ENCODE data around the gene IKZF4.
"Not testable (repeated sequence)": the region's sequence is repeated elsewhere in the genome, so short reads cannot be mapped to it uniquely, and the experiment has no call there.

Gene IKZF4

DNA sequence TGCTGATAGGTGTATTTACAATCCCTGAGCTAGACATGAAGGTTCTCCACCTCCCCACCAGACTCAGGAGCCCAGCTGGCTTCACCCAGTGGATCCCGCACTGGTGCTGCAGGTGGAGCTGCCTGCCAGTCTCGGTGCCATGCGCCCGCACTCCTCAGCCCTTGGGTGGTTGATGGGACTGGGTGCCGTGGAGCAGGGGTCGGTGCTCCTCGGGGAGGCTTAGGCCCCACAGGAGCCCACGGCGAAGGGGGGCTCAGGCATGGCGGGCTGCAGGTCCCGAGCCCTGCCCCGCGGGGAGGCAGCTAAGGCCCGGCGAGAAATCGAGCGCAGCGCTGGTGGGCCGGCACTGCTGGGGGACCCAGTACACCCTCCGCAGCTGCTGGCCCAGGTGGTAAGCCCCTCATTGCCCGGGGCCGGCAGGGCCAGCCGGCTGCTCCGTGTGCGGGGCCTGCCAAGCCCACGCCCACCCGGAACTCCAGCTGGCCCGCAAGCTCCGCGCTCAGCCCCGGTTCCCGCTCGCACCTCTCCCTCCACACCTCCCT, 20.8 kb upstream of the IKZF4 start:
- not testable (repeated sequence) for DNase-seq

DNA sequence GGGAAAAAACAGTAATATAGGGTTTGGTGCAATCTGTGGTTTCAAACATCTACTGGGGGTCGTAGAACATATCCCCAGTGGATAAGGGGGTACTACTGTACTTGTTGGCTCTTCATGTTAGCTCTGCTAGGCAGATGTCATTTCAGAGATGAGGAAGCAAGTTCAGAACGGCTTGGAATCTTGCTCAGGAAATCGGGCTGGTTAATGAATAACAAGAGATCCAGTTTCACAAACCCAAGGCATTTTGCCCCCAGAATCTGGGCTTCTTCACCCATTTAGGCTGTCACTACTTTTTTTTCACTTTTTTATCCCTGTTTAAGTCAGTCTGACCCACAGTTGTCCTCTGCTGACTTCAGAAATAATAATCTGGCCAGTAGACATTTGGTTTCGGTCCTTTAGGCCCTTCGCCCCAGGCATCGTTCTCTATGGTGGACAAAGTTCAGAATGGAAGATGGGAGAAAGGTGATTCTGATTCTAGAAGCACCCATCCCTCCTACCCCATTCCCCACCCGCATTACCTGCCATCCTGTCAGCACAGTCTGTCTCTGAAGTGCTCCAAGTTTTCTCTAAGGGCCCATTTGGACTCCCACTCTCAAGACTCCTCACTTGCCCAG, 19.2 kb upstream of the IKZF4 start:
- DNase-seq: no peak

DNA sequence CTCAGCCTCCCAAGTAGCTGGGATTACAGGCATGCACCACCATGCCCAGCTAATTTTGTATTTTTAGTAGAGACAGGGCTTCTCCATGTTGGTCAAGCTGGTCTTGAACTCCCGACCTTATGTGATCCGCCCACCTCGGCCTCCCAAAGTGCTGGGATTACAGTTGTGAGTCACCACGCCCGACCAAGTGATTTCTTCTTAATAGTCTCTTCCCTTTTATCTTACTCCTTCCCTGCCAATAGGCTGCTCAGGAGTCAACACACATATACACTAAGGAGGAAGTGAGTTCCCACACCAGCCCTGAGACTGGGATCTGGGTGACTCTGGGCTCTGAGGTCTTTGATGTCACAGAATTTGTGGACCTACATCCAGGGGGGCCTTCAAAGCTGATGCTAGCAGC, 17.5 kb upstream of the IKZF4 start:
- not testable (repeated sequence) for DNase-seq

DNA sequence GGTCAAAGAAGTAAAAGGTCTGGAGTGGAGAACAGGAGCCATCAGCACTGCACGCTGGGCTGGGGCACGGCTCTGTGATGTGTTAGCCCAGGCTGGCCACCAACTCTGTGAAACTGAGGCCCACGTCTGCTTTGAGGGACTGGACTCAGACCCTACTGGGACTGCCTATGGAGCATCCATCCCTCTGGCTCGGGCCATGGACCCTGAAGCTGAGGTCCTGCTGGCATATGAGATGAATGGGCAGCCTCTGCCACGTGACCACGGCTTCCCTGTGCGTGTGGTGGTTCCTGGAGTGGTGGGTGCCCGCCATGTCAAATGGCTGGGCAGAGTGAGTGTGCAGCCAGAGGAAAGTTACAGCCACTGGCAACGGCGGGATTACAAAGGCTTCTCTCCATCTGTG, 16.6 kb upstream of the IKZF4 start:
- no peak for DNase-seq

DNA sequence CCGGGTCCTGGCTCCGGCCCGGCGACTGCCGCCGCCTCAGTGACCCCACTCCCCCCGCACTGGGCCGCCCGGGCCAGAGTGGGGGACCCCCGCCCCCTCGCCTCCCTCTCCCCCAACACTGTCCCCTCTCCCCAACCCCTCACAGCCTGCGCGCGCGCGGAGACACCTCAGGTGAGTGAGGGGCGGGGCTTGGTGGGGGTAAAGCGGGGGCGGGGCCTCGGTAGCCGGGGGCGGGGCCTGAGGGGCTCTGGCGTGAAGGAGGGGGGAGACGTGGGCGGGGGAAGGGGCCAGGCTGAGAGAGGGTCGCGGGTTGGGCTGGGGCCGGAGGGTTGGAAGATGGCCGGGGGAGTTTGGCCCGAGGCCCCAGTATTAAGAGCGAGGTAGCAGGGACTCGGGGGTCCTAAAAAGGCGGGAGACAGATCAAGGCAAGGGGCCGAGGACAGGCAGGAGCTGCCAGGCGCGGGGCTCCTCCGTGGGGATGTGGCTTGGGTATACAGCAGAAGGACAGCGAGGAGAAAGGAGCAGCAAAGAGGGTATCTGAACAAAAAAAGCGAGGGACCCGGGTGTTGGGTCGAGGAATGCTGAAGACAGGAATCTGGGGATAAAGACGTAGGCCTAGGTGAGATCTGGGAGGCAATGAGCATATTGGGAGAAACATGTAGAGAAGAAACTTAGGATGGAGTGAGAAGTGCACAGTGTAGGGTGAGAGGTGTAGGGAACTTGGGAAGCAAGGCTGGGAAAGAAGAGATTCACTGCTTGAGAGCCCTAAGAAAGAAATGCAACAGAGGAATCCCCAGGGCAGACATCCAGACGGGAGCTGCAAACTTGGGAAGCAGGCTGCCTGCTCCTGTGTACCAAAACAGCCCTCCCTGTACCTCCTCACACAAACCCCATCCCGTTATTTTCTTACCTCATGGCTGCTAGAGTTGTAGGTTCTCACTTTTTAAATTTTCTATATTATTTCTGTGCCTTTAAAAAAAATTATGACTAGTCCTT, 13.0 kb upstream of the IKZF4 start:
- DNase-seq: peak; percentile 78 to 79

DNA sequence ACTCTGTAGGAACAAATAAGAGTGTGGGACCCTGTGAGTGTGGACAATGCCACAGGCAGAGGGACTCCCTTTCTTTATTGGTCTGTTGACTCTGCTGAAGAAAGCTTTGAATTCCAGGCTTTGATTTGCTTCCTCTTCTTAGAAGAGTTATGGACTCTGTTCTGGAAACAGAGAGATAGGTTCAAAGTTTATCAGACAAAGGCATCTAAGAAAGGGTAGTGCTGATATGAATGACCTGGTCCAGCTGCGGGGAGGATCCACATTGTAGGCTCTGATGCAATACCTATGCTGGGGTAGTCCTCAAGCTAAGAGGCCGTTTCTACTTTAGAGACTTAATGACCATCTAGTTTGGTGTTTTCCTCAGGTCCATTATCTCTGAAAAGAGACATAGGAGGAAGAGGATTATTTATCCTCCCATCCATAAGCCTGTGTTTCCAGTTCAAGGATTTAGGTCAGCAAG, 10.7 kb upstream of the IKZF4 start:
- DNase-seq: no peak

DNA sequence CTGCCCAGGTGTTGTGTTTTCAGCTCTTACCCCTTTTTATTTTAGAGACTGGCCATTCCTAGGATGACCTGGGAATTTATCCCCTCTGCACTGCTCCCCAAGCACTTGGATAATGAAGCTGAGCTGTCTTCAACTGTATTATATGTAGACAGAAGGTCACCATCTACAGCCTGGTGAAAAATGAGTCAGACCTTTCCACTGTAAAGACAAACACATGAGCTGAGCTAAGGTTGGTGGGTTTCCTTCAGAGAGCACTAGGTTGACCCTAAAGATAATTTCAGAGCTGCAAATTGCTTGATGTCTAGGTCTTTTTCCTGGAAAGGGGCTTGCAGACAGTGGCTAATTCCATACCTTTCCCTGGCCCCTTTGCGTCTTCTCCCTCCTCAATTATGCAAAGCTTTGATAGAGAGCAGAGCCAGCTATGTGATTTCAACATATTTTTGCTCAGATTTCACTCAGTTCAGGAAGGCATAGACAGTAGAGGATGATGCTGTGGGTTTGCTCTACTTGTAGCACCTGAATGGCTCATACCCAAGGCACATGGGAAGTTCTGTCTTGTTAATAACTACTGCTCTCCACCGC, 9.2 kb upstream of the IKZF4 start:
- no peak for DNase-seq

DNA sequence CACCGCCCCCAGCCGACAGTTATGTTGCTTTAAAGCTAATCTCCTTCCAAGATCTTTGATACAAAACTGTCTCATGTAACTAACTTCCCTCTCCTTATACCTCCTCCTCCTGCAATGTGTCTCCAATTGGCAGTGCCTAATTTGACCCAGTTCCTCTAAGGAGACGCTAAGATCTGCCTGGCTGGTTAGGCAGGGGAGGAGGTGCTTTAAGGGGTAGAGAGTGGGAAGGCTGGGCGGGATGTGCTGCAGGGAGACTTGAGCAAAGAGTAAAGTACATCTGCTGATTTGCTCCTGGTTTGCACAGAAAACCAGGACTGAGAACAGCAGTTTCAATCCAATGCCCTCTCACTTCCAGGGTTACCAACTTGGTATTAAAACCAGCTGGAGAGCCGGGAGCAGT, 7.4 kb upstream of the IKZF4 start:
- DNase-seq: no peak

DNA sequence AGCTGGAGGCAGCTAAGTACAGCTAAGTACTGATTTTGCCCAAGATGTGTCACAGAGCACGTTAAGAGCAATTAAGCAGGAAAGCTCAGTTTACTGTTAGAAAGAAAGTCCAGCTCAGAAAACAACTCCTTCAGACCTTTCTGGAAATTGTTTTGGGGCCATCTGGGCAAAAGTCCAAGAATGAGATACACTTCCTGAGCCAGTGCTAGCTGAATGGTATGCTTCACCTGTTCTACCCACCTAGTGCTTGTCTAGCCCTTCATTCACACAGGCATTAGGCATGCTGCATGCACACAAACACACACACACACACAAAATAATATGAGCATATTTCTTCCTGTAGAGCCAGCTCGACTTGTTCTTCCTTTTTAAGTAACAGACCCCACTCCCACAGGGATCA, 6.6 kb upstream of the IKZF4 start:
- no peak for DNase-seq

DNA sequence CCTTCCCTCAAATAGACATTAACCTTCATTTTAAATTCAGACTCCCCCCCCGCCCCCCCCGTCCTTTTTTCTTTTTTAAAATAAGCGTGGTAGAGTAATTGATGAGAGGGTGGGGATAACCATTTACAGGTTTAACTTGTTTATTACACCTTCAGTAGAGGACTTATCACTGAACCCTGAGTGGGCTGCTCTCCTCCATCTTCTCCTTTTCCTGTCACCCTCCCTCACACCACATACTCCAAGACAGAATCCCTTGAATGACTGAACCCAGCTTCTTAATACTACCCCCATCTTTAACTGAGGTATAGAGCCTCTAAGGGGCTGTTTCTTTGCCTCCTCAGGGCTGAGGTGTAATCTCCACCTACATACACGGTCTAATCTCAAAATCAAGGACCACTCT, 3.7 kb upstream of the IKZF4 start:
- DNase-seq: no peak

DNA sequence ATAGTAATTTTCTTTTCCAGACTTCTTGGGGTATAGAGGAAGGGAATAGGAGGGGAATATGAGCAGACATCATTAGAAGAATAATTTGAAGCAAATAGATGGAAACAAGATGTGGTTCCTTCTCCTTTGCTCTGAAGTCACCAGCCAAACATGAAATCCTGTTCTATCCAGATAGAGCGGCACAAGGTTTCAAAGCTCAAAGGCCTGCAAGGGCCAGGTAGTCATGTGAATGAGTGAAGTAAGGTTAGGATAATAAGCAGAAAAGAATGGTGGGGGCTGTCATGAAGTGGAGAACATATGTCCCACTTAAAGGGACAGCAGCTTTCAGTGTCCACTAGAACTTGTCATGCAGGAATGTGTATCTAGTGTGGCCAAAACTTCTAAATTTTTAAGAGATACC, 2.5 kb upstream of the IKZF4 start:
- DNase-seq: no peak

DNA sequence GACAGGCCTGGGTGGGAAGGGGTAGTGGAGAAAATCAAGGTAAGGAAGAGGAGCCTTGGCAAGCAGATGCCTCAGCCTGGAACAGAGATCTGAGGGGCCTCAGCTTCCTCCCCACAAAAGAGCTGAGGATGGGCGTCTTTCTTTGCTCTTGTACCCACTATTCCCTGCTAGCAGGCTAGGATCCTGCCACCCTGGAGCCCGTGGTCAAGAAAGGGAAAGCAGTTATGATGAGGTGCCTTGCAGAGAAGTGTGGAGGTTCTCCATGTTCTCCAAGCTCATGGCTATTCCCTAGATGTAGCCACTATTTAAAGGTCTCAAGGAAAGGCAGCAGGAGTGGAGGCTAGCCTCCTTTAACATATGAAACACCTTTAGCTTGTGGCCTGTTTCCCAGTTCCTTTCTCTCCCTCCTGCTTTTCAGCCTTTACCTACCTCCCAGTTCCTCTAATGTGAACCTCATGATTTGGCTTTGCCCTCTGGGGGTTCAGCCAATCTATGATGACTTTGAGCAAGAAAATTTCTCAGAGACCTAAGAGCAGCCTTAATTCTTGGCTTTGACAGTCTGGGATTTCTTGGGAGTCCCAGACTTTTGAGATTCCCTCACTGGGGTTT, 1.1 kb downstream of the IKZF4 start:
- DNase-seq: no peak

DNA sequence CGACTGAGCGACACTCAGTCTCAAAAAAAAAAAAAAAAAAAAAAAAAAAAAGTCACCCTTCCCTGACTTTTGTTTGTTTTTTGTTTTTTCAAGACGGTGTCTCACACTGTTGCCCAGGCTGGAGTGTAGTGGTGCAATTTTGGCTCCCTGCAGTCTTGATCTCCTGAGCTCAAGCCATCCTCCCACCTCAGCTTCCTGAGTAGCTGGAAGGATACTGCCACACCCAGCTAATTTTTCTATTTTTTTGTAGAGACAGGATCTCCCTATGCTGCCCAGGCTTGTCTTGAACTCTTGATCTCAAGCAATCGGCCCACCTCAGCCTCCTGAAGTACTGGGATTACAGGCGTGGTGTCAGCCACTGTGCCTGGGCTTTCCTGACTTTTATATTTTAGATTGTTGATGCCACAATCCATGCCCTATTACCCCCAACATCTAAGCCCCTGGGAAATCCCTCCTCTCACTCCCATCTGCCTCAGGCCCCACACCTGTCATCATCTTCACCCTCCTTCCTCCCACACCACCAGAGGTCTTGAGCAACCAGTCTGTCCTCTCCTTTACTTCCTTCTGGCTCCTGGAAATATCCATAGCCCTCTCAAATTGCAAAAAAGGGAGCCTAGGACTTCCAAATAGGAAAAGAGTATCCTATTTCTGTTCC, 7.8 kb downstream of the IKZF4 start:
- DNase-seq: no peak

DNA sequence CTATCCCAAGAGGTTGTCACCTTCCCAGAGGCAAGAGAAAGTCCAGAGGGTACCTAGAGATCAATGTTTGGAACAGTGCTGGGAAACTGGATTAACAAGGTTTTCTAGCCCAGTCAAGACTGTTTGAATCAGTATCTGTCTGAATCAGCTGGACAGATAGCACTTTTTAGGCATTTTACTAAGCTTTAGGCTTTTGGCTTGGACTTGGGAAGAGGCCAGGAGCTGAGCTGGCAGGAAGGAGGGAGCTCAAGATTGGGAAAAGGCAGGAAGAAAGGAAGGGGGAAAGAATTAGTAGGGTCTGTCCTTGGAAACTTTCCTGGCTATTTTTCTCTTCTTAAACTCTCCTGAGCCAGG, 8.3 kb downstream of the IKZF4 start:
- no peak for DNase-seq

DNA sequence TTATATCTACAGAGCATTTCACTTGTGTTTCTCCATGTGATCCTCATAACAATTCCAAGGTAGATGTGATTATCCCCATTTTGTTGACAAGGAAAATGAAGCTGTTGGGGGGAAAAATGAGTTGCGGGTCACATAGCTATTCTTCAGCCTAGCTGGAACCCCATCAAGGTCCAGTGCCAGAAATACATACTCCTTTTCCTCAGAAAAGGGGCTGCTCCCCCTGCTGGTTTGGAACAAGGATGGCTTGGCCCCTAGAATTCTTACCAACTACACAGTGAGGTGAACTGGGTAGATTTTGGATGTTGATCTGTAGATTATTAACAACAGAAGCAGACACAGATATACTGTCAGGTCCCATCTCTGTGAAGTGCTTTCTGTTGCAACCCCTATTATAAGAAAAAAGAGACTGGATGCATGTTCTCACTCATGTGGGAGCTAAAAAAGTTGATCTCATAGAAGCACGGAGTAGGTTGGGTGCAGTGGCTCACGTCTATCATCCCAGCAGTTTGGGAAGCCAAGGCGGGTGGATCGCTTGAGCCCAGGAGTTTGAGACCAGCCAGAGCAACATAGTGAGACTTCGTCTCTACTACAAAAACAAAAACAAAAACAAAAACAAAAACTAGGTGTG, 8.9 kb downstream of the IKZF4 start:
- peak in 1 of 2 experiments; percentile 54 for DNase-seq

DNA sequence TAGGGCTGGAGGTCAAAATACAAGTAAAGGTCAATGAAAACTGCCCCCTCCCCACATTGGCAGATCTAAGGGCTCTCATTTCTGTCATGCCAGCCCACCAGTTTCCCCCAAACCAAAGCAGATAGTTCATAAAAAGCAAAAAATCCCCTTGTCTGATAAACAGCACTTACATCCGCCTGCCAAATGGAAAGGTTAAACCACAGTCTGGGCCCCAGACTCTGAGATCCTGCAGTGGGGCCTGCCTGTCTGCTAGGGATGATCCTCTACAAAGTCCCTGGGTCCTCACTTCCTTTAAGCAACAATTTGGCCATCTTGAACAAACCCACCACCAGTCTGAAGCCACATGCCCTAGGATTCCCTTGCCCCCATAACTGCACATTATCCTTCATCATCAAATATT, 11.1 kb downstream of the IKZF4 start:
- DNase-seq: peak in 1 of 2 experiments; percentile 42

DNA sequence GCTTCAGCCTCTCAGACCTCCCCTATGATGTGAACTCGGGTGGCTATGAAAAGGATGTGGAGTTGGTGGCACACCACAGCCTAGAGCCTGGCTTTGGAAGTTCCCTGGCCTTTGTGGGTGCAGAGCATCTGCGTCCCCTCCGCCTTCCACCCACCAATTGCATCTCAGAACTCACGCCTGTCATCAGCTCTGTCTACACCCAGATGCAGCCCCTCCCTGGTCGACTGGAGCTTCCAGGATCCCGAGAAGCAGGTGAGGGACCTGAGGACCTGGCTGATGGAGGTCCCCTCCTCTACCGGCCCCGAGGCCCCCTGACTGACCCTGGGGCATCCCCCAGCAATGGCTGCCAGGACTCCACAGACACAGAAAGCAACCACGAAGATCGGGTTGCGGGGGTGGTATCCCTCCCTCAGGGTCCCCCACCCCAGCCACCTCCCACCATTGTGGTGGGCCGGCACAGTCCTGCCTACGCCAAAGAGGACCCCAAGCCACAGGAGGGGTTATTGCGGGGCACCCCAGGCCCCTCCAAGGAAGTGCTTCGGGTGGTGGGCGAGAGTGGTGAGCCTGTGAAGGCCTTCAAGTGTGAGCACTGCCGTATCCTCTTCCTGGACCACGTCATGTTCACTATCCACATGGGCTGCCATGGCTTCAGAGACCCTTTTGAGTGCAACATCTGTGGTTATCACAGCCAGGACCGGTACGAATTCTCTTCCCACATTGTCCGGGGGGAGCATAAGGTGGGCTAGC, 13.9 kb downstream of the IKZF4 start:
- DNase-seq: peak; percentile 32 to 40

DNA sequence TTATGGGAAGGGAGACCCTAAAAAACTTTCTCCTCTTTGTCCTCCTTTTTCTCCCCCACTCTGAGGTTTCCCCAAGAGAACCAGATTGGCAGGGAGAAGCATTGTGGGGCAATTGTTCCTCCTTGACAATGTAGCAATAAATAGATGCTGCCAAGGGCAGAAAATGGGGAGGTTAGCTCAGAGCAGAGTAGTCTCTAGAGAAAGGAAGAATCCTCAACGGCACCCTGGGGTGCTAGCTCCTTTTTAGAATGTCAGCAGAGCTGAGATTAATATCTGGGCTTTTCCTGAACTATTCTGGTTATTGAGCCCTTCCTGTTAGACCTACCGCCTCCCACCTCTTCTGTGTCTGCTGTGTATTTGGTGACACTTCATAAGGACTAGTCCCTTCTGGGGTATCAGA, 16.3 kb downstream of the IKZF4 start:
- DNase-seq: no peak

DNA sequence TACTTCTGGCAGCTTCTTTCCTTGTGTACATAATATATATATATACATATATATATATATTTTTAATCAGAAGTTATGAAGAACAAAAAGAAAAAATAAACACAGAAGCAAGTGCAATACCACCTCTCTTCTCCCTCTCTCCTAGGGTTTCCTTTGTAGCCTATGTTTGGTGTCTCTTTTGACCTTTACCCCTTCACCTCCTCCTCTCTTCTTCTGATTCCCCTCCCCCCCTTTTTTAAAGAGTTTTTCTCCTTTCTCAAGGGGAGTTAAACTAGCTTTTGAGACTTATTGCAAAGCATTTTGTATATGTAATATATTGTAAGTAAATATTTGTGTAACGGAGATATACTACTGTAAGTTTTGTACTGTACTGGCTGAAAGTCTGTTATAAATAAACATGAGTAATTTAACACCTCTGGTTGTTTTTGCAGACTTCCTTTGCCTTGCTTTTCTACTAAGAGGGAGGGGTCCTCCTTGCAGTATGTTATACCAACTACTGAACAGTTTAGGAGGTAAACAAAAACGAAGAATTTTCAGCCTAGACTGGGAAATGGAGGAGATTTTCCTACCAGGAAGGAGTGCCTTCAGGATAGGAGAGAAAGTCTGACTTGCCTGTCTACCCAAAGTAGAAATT, 17.3 kb downstream of the IKZF4 start:
- DNase-seq: no peak

DNA sequence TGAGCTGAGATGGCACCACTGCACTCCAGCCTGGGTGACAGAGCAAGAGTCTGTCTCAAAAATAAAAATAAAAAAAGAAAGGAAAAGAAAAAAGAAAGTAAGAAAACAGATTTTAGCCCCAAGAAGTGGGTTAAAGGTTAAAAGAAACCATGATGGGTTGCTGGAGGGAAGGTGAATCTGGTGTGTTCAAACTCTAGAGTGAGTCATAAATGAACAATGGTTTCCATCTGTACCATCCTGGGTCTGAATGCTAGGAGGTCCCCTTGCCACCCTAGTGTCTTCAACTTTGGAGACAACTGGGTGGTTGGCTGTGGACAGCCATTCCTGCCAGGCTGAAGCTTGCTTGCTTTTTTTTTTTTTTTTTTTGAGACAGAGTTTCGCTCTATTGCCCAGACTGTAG, 19.3 kb downstream of the IKZF4 start:
- DNase-seq: peak in 1 of 2 experiments; percentile 37

Measured in activated T-cell treated with anti-CD3 and anti-CD28 coated beads, Interleukin-2, amount 50 U/mL, for 48 hours (primary cell).